ENCODE results near the gene MGA. TPM values are rescaled to one million over a fixed set of nuclear protein-coding genes. Genes with fewer than 3 reads are reported as not detected.

MGA gene
- total RNA-seq, 4 donors from 2014 or later, result 53.1 to 107 (median 67.6) TPM

GRCh38 chr15:41810651-41811431 is 150.6 kb downstream of the MGA start:
- Histone ChIP-seq H3K4me1 (peaks cover 11 to 12% of the 10 kb centered on the region in 2 donors), H3K27ac (no peak overlapping the region), H3K36me3 (peaks cover 10% of the 10 kb centered on the region in 2 donors), H3K9me3 (no peaks in the 10 kb centered on the region), H3K4me3 (replicated peaks in 1 of 3) (no peak overlapping the region), H3K27me3 (no peaks in the 10 kb centered on the region)
- intact Hi-C loops (cut with DNase I), result loop anchor here (2.0 to 10.0 kb wide), 3 partner anchors 38 to 246 kb away; no protein-coding TSS in a partner anchor
- TF ChIP-seq, protein P1, sequence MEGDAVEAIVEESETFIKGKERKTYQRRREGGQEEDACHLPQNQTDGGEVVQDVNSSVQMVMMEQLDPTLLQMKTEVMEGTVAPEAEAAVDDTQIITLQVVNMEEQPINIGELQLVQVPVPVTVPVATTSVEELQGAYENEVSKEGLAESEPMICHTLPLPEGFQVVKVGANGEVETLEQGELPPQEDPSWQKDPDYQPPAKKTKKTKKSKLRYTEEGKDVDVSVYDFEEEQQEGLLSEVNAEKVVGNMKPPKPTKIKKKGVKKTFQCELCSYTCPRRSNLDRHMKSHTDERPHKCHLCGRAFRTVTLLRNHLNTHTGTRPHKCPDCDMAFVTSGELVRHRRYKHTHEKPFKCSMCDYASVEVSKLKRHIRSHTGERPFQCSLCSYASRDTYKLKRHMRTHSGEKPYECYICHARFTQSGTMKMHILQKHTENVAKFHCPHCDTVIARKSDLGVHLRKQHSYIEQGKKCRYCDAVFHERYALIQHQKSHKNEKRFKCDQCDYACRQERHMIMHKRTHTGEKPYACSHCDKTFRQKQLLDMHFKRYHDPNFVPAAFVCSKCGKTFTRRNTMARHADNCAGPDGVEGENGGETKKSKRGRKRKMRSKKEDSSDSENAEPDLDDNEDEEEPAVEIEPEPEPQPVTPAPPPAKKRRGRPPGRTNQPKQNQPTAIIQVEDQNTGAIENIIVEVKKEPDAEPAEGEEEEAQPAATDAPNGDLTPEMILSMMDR (IDR thresholded peaks at IDR 0.05), result no peak
- no peak for TF ChIP-seq POLR2A (IDR thresholded peaks at IDR 0.05)
- DNase-seq, result no peak
- WGBS, 2 donors, result 91 to 95% methylated on average over 5 of the region's 5 CpGs

- Histone ChIP-seq H3K36me3 (peaks cover 12 to 13% of the 10 kb centered on the region in 2 donors), H3K27ac (no peak overlapping the region), H3K27me3 (no peaks in the 10 kb centered on the region), H3K9me3 (no peaks in the 10 kb centered on the region), H3K4me1 (peaks cover 4% of the 10 kb centered on the region in 2 donors), H3K4me3 (replicated peaks in 1 of 3) (no peak overlapping the region)
- DNase-seq, result peak; percentile 85 to 87
- TF ChIP-seq POLR2A (IDR thresholded peaks at IDR 0.05), result no peak
- TF ChIP-seq, protein P1 (IDR thresholded peaks at IDR 0.05), result peak; percentile 31 to 93 (median 87)
- intact Hi-C loops (cut with DNase I), result loop anchor here (2.0 to 10.0 kb wide), 3 partner anchors 39 to 247 kb away; no protein-coding TSS in a partner anchor
- WGBS, 2 donors, result 35 to 54% methylated on average over 12 to 18 of the region's 18 CpGs
Measured at GRCh38 chr15:41811432-41812195, 151.4 kb downstream of the MGA start.

GRCh38 chr15:41812820-41813375 is 152.7 kb downstream of the MGA start:
- WGBS, 2 donors, result 91 to 96% methylated on average over 11 of the region's 11 CpGs
- no peak for DNase-seq
- Histone ChIP-seq H3K9me3 (no peaks in the 10 kb centered on the region), H3K27me3 (no peaks in the 10 kb centered on the region), H3K4me3 (replicated peaks in 1 of 3) (no peak overlapping the region), H3K36me3 (peaks cover 21 to 25% of the 10 kb centered on the region in 2 donors), H3K27ac (no peak overlapping the region), H3K4me1 (no peaks in the 10 kb centered on the region)
- TF ChIP-seq, protein P1 (IDR thresholded peaks at IDR 0.05), result no peak
- no peak for TF ChIP-seq POLR2A (IDR thresholded peaks at IDR 0.05)
- intact Hi-C loops (cut with DNase I), result loop anchor here (10.0 kb wide), 2 partner anchors 208 to 248 kb away; no protein-coding TSS in a partner anchor

GRCh38 chr15:41813426-41813825 is 153.2 kb downstream of the MGA start:
- TF ChIP-seq, protein P1 (IDR thresholded peaks at IDR 0.05), result no peak
- TF ChIP-seq POLR2A (IDR thresholded peaks at IDR 0.05), result no peak
- no peak overlapping the region for H3K4me3 ChIP-seq (replicated peaks in 1 of 3)
- no peak overlapping the region for H3K27ac ChIP-seq
- WGBS, 2 donors, result 90 to 95% methylated on average over 8 of the region's 8 CpGs
- H3K36me3 ChIP-seq, result peaks cover 27 to 30% of the 10 kb centered on the region in 2 donors
- no peaks in the 10 kb centered on the region for H3K27me3 ChIP-seq
- no peaks in the 10 kb centered on the region for H3K9me3 ChIP-seq
- intact Hi-C loops (cut with DNase I), result loop anchor here (10.0 kb wide), 2 partner anchors 209 to 249 kb away; no protein-coding TSS in a partner anchor
- no peaks in the 10 kb centered on the region for H3K4me1 ChIP-seq
- no peak for DNase-seq
